ENCODE results near the gene OR2T27. TPM values are rescaled to one million over a fixed set of nuclear protein-coding genes. Genes with fewer than 3 reads are reported as not detected.
"Not testable (repeated sequence)": the region's sequence is repeated elsewhere in the genome, so short reads cannot be mapped to it uniquely, and the experiment has no call there.

OR2T27 gene
- total and polyA plus RNA-seq, 2 experiments from 2014 or later: not detected

DNA sequence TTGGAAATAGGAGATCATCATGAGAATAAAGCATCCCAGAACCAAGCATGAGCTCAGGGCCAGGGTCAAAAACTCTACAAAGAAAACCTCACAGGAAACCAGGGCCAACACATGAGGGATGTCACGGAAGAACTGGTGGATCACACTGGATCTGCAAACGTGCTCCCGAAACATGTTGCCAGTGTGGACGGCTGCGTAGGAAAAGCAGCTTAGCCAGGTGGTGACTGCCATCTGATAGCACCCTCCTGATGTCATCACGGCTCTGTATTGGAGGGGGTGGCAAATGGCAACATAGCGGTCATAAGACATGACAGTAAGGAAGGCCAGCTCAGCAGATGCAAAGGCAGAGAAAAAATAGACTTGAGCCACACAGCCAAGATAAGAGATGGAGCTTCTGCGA is 26.3 kb upstream of the OR2T27 start:
- no peak overlapping the region for H2AFZ ChIP-seq
- in situ Hi-C loops (cut with MboI): no loop called here
- H3F3A ChIP-seq (ENCODE audit: insufficient read depth): no peaks in the 10 kb centered on the region
- no peak overlapping the region for H3K9ac ChIP-seq
- no peak overlapping the region for H3K27ac ChIP-seq
- DNase-seq: no peak
- no peaks in the 10 kb centered on the region for H4K20me1 ChIP-seq (ENCODE audit: insufficient read depth)
- no peak for TF ChIP-seq EZH2 (IDR thresholded peaks at IDR 0.05; ENCODE audit: insufficient read depth, poor library complexity, severe bottlenecking)
- no peak for TF ChIP-seq EZH2phosphoT487 (IDR thresholded peaks at IDR 0.05; ENCODE audit: insufficient read depth, low read depth)
- no peaks in the 10 kb centered on the region for H3K9me3 ChIP-seq (ENCODE audit: low read depth)
- no peak overlapping the region for H3K4me2 ChIP-seq (ENCODE audit: unreplicated experiment)
- H3K9me2 ChIP-seq (ENCODE audit: insufficient read depth): no peaks in the 10 kb centered on the region
- 26 to 34% methylated on average over 8 of the region's 8 CpGs for WGBS, 2 experiments (ENCODE audit: low coverage in 1 of 2, low lambda C conversion rate in 2 of 2, missing lambda C conversion rate in 2 of 2)
- no peaks in the 10 kb centered on the region for H3K36me3 ChIP-seq (ENCODE audit: low read depth)
- H3K4me1 ChIP-seq (ENCODE audit: insufficient read depth): no peaks in the 10 kb centered on the region
- H3K79me2 ChIP-seq (ENCODE audit: insufficient read depth): no peaks in the 10 kb centered on the region
- no peak overlapping the region for H3K4me3 ChIP-seq
- no peaks in the 10 kb centered on the region for H3K27me3 ChIP-seq (replicated peaks; ENCODE audit: insufficient read depth)

DNA sequence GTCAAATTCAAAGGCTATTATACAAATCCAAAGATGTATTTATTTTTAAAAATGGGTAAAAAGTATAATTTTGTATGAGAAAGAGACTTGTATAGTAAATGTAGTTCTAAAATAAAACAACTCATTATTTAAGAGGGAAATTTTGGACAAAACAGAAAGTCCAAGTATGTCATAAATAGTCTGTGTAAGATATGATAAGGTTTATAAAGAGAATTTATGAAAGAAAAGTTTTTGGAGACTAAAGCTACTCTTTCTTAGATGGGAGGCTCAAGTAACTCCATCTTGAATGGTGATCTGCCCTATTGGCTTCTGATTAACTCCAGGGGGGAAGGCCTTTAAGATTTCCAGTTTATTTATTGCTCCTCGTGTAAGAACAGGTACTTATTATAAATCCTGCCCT is 14.7 kb upstream of the OR2T27 start:
- DNase-seq: no peak
- H3K9me2 ChIP-seq (ENCODE audit: insufficient read depth): no peaks in the 10 kb centered on the region
- H3K9ac ChIP-seq: no peak overlapping the region
- no peaks in the 10 kb centered on the region for H4K20me1 ChIP-seq (ENCODE audit: insufficient read depth)
- no peaks in the 10 kb centered on the region for H3K4me1 ChIP-seq (ENCODE audit: insufficient read depth)
- no peak for TF ChIP-seq EZH2phosphoT487 (IDR thresholded peaks at IDR 0.05; ENCODE audit: insufficient read depth, low read depth)
- no peak for TF ChIP-seq EZH2 (IDR thresholded peaks at IDR 0.05; ENCODE audit: insufficient read depth, poor library complexity, severe bottlenecking)
- H3K27ac ChIP-seq: no peak overlapping the region
- WGBS, 2 experiments (ENCODE audit: low coverage in 1 of 2, low lambda C conversion rate in 2 of 2, missing lambda C conversion rate in 2 of 2): 15 to 18% methylated on average over 1 of the region's 1 CpG
- no peak overlapping the region for H3K4me2 ChIP-seq (ENCODE audit: unreplicated experiment)
- no peaks in the 10 kb centered on the region for H3K36me3 ChIP-seq (ENCODE audit: low read depth)
- in situ Hi-C loops (cut with MboI): no loop called here
- no peaks in the 10 kb centered on the region for H3K79me2 ChIP-seq (ENCODE audit: insufficient read depth)
- no peak overlapping the region for H3K4me3 ChIP-seq
- H2AFZ ChIP-seq: no peak overlapping the region
- H3K27me3 ChIP-seq (replicated peaks; ENCODE audit: insufficient read depth): no peaks in the 10 kb centered on the region
- no peaks in the 10 kb centered on the region for H3F3A ChIP-seq (ENCODE audit: insufficient read depth)
- H3K9me3 ChIP-seq (ENCODE audit: low read depth): peaks cover 6% of the 10 kb centered on the region

DNA sequence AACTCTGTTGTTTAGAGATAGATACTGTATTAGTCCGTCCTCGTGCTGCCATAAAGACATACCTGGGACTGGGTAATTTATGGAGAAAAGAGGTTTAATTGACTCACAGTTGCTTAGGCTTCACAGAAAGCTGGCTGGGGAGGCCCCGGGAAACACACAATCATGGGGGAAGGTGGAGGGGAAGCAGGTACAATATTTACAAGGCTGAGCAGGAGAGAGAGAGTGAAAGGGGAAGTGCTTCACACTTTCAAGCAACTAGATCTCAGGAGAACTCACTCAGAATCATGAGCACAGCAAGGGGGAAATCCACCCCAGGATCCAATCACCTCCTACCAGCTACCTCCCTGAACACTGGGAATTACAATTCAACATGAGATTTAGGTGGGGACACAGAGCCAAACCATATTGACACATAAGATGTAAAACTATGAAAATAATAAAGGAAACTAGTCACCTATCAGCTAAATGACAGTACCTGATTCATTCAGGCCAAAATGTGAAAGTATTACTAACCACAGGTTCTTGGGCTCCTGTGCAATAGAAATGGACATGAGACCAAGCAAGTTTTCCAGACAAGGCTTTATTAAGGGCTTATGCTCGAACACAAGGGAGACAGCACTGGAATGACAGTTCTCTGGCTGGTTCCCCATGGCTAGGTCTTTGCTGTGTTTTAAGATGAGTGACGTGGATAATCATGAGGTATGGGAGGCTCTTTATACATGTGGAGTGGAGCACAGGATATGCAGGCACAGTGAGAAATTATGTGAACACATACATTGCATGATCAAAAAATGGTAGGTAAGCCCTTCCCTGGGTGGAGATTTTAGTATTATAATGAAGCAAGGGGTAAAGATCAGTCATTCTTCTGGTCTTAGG is 8.4 kb upstream of the OR2T27 start:
- H3F3A ChIP-seq (ENCODE audit: insufficient read depth); H3K9me3 ChIP-seq (ENCODE audit: low read depth); H3K27ac ChIP-seq; H3K4me3 ChIP-seq; H3K9ac ChIP-seq; H2AFZ ChIP-seq; DNase-seq; H3K36me3 ChIP-seq (ENCODE audit: low read depth); H3K79me2 ChIP-seq (ENCODE audit: insufficient read depth); H3K4me1 ChIP-seq (ENCODE audit: insufficient read depth); H3K9me2 ChIP-seq (ENCODE audit: insufficient read depth); H3K4me2 ChIP-seq (ENCODE audit: unreplicated experiment); H4K20me1 ChIP-seq (ENCODE audit: insufficient read depth); in situ Hi-C loops (cut with MboI); H3K27me3 ChIP-seq (replicated peaks; ENCODE audit: insufficient read depth): not testable (repeated sequence)
- WGBS, 2 experiments (ENCODE audit: low coverage in 1 of 2, low lambda C conversion rate in 2 of 2, missing lambda C conversion rate in 2 of 2): 4 to 11% methylated on average over 5 of the region's 5 CpGs

DNA sequence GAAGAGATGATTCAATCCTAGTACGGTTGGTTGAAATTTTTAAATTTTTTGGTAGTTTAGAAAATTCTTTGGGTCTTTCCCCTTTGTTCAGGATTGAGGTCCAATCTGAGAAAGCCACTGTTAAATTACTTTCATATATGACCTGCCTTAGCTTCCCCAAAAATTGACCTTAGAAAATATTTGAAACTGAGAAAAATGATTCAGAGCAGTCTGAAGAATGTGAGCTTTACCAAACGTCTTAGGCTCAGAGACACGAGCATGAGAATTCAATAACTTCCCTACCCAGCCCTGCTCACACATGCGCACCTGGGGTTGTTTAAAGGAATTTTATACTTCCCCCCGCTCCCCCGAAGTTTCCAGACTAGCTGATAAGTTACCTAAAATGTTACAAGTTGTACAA is 1.5 kb upstream of the OR2T27 start:
- WGBS, 2 experiments (ENCODE audit: low coverage in 1 of 2, low lambda C conversion rate in 2 of 2, missing lambda C conversion rate in 2 of 2): 20 to 33% methylated on average over 6 of the region's 6 CpGs
- H3K79me2 ChIP-seq (ENCODE audit: insufficient read depth); H4K20me1 ChIP-seq (ENCODE audit: insufficient read depth); in situ Hi-C loops (cut with MboI); H2AFZ ChIP-seq; H3K9me2 ChIP-seq (ENCODE audit: insufficient read depth); H3K36me3 ChIP-seq (ENCODE audit: low read depth); H3F3A ChIP-seq (ENCODE audit: insufficient read depth); H3K9ac ChIP-seq; H3K4me1 ChIP-seq (ENCODE audit: insufficient read depth); DNase-seq; H3K4me3 ChIP-seq; H3K27me3 ChIP-seq (replicated peaks; ENCODE audit: insufficient read depth); H3K9me3 ChIP-seq (ENCODE audit: low read depth); H3K27ac ChIP-seq; H3K4me2 ChIP-seq (ENCODE audit: unreplicated experiment): not testable (repeated sequence)

DNA sequence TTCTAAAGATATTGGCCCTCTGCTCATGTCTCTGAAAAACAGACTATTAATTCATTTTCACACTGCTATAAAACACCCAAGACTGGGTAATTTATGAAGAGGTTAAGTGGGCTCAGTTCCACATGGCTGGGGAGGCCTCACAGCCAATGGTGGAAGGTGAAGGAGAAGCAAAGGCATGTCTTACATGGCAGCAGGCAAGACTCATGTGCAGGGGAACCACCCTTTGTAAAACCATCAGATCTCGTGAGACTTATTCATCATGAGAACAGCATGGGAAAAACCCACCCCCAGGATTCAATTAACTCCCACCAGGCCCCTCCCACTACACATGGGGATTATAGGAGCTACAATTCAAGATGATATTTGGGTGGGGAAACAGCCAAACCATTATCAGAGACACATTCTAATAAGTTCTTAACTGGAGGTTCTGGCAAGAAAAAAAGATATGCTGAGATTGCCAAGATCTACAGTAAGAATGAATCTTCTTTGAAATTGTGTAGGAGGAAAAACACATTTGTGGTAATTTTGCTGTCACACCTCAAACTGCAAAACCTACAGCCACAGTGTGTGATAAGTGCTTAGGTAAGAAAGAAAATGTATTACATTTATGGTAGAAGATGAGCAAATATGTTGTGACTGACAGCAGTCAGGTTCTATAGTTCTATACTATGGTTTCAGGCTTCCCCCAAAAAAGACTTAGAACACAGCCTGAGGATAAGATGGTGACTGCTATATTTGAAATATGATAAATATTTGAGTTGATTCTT is 6.4 kb downstream of the OR2T27 start:
- H3K4me1 ChIP-seq (ENCODE audit: insufficient read depth); H3K9ac ChIP-seq; in situ Hi-C loops (cut with MboI); H3K79me2 ChIP-seq (ENCODE audit: insufficient read depth); DNase-seq; H4K20me1 ChIP-seq (ENCODE audit: insufficient read depth); H3K9me3 ChIP-seq (ENCODE audit: low read depth); H3K4me3 ChIP-seq; H3K27me3 ChIP-seq (replicated peaks; ENCODE audit: insufficient read depth); H3K27ac ChIP-seq; H2AFZ ChIP-seq; H3K36me3 ChIP-seq (ENCODE audit: low read depth); H3F3A ChIP-seq (ENCODE audit: insufficient read depth); H3K9me2 ChIP-seq (ENCODE audit: insufficient read depth); H3K4me2 ChIP-seq (ENCODE audit: unreplicated experiment): not testable (repeated sequence)
- WGBS, 2 experiments (ENCODE audit: low coverage in 1 of 2, low lambda C conversion rate in 2 of 2, missing lambda C conversion rate in 2 of 2): no CpG with 5 or more reads among the region's 1 CpG

DNA sequence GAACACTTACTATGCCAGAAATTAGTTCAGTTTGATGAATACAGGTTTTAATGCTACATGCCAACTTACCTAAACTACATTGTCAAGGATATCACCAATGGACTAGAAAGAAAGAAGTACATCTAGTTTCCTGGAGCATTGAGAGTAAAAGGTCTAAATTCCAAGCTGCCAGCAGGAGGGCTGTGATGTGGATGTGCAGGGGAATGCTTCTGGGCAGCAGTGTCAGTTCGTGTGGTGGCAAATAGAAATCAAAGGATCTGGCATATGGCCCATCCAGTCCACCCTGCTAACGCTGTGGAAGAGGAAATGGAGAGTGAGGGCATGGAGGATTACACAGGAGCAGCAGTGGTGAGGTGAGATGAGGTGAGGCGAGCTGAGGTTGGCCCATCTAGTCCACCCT is 10.2 kb downstream of the OR2T27 start, which contains the start of gene OR2T35:
Gene OR2T35 (minus strand): TSS at position 101 of the 400 bp plus-strand sequence. CDS start 6,020 bp downstream, outside the sequence.
- in situ Hi-C loops (cut with MboI); DNase-seq: not testable (repeated sequence)

More for the DNA sequence above, 10.2 kb downstream of the OR2T27 start, which contains the start of gene OR2T35:
- not testable (repeated sequence) for H3K9ac ChIP-seq; H3K9me2 ChIP-seq (ENCODE audit: insufficient read depth); H4K20me1 ChIP-seq (ENCODE audit: insufficient read depth); H2AFZ ChIP-seq; H3K27me3 ChIP-seq (replicated peaks; ENCODE audit: insufficient read depth); H3K79me2 ChIP-seq (ENCODE audit: insufficient read depth); H3K4me1 ChIP-seq (ENCODE audit: insufficient read depth); H3K4me3 ChIP-seq; H3F3A ChIP-seq (ENCODE audit: insufficient read depth); H3K9me3 ChIP-seq (ENCODE audit: low read depth); H3K27ac ChIP-seq; H3K36me3 ChIP-seq (ENCODE audit: low read depth); H3K4me2 ChIP-seq (ENCODE audit: unreplicated experiment)
- 41 to 50% methylated on average over 1 of the region's 3 CpGs for WGBS, 2 experiments (ENCODE audit: low coverage in 1 of 2, low lambda C conversion rate in 2 of 2, missing lambda C conversion rate in 2 of 2)
